Measurements from ENCODE around the gene SKI.
"Not testable (repeated sequence)": the region's sequence is repeated elsewhere in the genome, so short reads cannot be mapped to it uniquely, and the experiment has no call there.

SKI gene

DNA sequence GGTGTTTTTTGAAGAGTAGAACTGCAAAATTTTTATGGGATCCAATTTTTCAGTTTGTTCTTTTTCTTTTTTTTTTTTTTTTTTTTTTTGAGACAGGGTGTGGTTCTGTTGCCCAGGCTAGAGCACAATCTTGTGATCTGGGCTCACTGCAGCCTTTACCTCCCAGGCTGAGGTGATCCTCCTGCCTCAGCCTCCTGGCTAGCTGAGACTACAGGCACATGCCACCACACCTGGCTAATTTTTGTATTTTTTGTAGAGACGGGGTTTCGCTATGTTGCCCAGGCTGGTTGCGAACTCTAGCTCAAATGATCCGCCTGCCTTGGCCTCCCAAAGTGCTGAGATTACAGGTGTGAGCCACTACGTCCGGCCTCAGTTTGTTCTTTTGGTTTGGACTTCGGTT is 32.4 kb downstream of the SKI start:
- DNase-seq (ENCODE audit: low spot score): not testable (repeated sequence)

DNA sequence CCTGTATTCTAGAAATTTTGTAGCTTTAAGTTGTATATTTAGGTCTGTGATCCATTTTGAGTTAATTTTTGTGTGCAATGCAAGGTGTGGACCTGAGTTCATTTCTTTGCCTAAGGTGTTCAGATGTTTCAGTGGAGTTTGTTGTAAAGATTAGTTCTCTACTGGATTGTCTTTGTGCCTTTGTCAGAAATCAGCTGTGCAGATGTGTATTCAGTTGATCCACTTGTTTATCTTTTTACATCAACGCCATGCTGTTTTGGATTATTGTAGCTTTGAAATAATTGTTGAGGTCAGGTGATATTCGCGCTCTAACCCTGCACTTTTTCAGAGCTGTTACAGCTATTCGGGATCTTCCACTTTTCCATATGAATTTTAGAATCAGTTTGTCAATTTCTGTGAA is 32.8 kb downstream of the SKI start:
- no peak for DNase-seq (ENCODE audit: low spot score)

DNA sequence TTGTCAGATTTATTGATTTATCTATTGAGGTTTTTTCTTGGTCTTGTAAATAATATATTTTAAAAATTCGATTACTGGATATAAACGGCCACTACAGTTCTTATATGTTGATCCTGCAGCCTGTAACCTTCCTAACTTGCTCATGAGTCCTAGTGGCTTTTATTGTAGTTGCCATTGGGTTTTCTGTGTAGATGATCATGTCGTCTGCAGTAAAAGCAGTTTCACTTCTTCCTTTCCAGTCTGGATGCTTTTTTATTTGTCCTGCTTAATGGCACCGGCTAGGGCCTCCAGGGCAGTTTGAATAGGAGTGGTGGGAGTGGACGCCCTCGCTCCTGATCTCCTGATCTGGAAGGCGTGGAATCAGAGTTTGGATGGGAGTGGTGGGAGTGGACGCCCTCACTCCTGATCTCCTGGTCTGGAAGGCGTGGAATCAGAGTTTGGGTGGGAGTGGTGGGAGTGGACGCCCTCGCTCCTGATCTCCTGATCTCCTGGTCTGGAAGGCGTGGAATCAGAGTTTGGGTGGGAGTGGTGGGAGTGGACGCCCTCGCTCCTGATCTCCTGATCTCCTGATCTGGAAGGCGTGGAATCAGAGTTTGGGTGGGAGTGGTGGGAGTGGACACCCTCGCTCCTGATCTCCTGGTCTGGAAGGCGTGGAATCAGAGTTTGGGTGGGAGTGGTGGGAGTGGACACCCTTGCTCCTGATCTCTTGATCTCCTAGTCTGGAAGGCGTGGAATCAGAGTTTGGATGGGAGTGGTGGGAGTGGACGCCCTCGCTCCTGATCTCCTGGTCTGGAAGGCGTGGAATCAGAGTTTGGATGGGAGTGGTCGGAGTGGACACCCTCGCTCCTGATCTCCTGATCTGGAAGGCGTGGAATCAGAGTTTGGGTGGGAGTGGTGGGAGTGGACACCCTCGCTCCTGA is 33.6 kb downstream of the SKI start:
- DNase-seq (ENCODE audit: low spot score): not testable (repeated sequence)

DNA sequence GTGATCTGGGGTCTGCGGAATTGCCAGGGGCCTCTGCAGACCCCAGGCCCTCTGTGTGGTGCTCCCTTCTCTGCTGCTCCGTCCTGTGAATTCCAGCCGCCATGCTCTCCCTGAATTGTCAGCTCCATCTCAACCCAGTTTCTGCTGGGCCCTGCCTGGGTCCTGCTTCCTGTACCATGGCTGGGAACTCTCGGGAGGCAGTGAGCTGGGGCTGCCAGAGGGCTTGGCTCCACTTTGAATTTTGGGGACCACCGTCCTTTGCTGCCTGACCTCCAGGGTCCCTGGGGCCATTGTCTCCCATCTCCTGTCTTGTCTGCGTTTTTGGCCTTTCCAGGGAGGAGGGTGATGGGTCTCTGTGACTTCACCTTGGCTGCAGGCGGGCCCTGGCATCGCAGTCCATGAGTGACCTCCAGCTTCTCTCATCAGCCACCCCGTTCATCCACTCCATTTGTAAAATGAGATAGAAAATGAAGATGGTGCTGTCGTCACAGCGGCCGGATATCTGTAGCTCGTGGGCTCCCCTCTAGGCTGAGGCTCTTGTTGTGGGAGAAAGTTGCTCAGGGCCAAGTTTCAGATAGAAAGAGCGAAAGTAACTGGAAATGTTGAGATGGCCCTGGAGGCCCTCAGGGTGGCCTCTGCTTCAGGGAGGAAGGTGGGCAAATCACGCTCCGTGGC is 38.3 kb downstream of the SKI start:
- no peak for DNase-seq (ENCODE audit: low spot score)

DNA sequence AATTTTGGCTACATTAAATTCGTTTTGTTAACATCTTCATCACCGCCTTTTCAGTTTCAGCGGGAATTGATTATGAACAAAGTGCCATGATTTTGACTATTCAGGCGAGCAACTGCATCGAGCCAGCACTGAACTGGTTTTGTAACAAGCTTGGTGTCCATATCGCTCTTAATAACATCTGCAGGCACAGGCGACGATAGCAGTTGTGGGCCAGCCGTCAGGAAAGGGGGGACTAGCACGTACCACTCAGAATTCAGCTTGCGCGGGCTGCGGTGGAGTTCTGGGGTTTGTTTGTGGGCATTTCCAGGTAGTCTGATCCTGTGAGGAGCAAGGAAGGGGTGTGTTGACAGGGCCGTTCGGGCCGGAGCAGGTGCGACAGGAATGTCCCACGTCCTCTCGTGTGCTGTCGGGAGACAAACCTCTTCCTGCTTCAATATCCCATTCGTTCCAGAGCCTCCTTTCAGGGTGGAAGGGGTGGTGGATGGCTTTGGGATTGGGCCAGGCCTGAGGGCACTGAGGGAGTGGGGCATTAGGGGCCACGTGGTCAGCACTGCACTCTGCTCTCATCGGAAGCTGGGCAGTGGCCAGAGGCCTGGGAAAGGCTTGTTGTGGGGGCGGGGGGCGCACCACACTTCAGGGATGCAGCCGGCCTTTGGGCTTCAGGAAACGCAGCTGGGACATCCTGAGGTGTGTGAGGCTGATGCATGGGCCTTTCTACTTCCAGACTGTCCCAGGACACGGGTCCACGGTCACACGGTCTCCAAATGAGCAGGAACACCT is 39.1 kb downstream of the SKI start:
- no peak for DNase-seq (ENCODE audit: low spot score)

DNA sequence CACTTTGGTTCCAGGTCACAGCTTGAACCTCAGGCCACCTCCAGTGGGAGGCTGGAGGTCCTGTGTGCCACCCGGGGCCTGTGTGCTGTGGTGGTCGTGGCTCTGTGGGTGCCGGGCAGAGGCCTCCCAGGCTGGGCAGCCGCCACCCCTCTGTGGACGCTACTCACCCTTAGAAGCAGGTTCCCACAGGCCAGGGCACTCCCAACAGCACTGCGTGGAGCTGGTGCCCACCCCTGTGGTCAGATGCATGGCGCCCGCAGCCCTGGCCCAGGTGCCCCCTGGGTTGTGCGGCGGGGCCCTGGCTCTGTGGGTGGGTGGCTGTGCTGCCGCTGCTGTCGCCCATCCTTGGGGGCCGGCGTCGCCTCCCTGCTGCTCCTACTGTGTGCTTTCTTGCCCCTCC is 39.7 kb downstream of the SKI start:
- no peak for DNase-seq (ENCODE audit: low spot score)

DNA sequence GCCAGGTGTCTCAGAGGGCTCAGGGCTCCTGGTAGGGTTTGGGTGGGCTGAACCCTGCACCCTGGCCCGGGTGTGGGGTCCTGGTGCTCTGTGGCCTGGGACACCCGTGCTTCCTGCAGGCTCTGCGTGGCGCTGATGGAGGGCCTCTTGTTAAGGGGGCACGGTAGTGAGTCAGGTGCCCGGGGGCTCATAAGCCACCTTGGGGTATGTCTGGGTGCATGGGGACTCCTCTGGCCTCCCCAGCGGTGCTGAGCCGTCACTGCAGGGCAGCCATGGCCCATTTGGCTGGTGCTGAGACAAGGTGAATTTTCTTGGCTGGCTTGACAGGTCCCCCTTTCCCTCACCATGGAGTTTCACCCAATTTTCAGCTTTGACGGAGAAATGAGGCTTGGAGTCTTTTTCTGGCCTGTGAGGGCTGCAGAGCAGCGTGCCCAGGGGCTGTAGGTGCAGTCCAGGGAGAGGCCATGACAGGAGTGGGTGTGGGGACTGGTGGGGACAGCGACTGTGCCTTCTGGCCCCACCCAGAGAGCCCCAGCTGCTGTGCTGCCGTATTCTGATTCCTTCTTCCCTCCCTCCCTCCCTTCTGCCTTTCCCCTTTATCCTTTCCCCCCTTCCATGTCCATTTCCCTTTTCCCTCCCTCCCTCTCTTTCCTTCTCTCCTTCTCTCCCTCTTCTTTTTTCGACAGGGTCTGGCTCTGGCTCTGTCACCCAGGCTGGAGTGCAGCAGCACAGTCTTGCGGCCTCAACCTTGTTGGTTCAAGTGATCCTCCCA is 40.4 kb downstream of the SKI start:
- no peak for DNase-seq (ENCODE audit: low spot score)

DNA sequence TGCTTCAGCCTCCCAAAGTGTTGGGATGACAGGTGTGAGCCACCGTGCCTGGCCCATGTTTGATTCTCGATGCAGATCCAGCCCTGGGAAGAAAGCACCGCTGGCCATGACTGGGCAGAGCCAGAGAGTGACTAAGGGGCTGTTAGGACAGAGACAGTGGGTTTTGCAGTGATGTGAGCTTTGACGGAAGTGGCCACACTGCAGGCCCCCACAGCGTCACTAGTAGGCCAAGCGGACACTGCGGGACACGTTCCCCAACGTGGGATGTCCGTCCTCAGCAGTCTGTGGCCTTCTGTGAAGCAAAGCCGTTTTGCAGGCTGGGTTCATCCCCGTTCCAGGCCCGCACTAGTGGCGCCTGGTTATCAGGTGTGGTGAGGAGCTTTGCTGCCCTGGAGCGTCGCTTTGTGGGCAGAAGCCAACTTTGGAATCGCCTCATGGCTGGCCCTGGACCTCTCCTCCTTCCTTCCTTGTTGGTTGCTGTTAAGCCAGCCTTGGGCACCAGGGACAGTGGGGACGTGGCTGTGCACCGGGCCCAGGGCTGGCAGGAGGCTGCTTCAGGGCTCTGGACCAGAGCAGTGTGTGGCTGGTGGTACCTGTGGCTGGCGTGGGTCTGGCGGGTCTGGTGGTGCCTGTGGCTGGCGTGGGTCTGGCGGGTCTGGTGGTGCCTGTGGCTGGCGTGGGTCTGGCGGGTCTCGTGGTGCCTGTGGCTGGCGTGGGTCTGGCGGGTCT is 41.2 kb downstream of the SKI start:
- DNase-seq (ENCODE audit: low spot score): no peak

DNA sequence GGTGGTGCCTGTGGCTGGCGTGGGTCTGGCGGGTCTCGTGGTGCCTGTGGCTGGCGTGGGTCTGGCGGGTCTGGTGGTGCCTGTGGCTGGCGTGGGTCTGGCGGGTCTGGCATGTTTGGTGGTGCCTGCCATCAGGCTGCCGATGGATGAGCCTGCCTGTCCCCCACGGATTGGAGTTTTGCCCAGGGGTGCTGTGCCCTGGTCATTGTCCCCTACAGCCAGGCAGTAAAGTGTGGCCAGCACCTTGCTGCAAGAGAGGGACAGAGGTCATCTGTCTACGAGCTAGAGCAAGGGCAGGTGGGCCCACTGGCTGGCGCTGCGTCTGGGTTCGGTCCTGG is 41.8 kb downstream of the SKI start:
- DNase-seq (ENCODE audit: low spot score): no peak

DNA sequence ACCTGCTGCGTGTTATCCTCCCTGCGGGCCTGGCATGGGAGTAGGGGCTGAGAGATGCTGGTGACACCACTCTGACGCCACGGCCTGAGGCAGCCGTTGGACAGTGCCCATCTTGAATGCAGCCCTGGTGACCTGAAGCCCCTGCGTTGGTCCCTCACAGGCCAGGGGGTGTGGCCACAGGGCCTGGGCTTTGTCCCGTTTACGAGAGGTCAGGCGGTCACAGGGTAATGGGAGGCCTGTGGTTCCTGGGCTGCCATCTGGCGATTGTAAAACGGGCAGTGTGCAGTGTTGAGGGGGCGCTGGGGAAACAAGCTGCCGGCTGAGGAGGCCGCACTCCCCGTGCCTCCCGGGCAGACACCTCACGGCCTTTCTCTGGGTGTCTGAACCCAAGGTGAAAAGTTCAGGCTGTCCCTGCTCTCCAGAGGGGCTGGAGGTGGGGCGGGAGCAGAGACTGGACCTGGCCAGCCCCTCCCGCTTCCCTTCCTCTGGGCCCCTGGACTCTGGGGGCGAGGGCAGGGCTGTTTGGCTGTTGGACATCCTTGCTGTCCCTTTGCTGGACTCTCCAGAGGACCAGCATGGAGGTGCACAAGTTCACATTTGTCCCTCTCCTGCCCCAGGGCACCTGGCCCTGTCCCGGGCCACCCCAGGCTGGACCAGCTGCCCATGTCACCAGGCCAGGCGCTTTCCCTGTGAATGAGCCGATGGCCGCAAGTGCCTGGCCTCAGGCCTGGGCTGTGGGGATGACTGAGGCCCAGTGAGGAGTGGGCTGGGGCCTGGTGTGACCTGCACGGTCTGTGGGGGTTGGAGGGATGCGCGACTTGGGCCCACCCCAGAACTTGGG is 42.4 kb downstream of the SKI start:
- no peak for DNase-seq (ENCODE audit: low spot score)

DNA sequence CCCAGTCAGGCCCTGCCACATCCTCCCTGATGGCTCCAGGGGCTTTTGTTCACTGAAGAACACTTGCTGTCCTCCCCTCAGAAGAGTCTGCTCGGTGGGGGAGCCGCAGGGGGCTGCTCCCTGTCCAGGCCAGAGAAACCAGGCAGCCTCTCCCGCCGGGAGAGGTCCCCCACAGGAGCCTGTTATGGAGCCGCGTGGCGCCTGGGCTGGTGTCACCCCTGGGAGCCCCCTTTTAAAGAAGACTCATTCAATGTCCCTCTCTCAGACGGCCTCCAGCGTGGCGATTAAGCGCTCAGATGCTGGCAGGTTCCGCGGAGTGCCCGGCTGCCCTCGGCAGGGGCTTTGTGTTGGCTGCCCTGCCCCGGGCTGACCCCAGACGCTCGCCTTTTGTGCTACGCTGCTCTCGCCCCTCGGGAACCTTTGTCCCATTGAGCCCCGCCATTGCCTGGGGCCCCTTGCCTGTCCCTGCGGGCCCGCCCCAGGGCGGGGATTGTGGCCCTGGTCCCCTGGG is 43.1 kb downstream of the SKI start:
- no peak for DNase-seq (ENCODE audit: low spot score)

DNA sequence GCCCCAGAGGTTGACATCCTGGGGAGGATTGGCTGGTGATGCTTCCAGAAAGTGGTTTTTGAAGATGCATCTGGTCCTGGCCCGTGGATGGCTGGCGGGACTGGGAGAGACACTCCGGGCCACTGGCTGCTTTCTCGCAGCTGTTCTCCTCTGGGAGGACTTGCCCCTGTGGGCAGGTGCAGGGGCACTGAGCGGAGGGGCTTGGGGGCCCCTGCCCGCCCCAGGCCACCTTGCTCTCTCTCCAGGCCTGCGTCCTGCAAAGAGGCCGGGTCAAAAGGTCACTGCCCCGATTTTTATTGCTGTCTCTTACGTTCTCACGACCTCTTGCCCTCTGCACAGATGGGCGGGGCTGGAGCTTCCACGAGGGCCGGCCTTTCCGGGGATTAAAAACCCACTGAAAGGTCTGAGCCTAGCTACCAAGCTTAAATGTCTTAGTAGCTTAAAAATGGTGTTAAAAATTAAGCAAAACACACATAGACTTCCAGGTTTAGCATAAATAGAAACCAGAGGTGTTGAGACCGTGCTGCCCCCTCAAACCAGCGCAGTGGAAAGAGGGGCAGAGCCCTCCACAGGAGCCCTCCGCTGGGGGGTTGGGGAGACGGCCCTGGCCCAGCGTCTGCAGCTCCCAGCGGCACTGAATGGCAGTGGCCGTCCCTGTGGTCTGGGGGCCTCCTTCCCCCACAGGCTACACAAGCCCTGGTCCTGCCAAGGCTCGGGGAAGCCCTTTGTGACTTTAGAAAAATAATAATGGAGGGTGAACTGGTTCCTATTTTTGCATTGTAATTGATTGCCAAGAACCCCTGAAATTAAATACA is 43.9 kb downstream of the SKI start:
- DNase-seq (ENCODE audit: low spot score): no peak

DNA sequence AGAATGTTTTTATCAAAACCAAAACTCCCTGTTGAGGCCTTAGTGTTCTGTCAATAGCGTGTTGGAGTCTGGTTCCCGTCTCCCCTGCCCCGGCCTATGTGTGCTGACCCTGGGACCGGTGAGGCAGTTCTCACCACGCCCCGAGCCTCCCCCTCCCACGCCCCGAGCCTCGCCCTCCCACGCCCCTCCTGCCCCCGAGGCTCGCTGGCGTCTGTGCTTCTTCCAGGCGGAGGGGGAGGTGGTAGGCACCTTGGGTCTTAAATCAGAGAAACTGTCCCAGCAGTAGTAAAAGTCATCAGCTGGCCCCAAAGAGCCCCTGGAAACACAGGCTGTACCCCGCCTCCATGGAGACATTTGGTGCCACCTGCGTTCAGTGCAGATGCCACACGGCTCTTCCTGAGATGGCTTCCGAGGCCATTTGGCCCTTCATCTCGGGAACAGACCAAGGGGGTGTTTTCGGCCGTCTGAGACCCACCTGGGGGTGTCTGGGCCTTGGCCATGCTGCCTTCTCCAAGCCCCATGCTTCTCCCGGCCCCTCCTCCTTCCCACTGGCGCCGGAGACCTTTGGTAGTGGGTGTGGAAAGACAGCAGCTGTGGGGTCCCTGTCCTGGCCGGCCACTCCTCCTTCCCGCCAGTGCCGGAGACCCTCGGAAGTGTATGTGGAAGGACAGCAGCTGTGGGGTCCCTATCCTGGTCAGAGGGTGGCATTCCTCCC is 44.7 kb downstream of the SKI start:
- no peak for DNase-seq (ENCODE audit: low spot score)

DNA sequence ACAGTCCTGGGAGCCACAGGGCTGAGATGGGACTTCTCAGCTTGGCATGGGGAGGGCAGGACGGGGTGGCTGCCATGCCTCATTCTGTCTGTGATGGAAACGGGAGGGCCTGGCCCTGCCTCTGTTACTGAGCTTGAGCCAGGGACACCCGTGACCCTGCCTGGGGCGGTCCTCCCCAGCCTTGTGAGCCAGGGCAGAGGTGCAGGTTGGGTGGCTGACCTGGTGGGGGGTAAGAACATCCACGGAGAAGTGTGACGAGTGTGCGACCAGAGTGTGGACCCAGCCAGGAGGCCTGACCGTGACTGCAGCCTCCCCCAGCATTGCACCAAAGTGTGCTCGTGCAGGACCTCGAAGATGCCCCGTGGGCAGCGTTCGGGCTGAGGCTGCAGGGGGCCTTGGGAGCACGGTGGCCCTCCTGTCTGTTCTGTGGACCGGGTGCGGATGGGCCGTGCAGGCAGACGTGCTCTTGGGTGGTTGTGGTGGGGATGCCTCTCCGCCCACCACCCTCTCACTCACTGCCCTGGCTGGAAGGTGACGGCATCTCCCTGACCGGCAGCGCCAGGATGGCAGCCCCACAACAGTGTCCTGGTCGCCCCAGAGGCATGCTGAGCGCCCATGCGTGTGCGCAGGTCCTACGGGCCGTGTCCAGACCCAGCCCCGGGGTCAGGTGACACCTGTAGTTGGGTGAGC is 45.4 kb downstream of the SKI start:
- DNase-seq (ENCODE audit: low spot score): no peak

DNA sequence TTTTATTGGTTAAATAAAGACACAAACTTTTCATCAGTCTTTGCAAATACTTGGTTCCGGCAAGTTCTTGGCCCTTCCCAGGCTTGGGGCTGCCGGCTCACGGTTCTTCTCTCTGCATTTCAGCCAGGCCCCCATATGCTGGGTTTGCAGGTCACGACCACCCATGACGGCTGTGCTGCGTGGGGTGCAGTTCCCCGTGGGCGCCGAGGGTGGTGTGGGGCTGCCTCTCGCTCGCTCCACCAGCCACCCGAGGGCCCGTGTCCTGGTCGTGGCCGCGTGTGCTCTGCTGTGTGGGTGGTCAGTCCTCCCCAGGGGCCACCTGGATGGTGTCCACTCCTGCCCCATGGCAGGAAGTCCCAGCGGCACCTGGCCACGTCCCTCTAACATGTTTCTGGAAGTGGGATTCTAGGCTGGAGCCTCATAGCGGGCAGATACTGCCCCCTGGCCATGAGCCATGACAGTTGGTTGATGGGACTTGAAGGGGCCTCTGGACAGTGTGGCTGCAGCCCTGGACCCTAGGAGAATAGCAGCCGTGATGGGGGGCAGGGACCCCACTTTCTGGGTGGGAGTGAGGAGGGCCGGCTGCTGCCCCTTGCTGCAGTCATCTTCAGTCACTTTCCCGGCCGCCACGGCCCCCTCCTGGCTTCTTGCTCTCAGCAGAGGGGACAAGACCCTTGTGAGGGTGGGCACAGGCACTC is 46.3 kb downstream of the SKI start:
- no peak for DNase-seq (ENCODE audit: low spot score)

DNA sequence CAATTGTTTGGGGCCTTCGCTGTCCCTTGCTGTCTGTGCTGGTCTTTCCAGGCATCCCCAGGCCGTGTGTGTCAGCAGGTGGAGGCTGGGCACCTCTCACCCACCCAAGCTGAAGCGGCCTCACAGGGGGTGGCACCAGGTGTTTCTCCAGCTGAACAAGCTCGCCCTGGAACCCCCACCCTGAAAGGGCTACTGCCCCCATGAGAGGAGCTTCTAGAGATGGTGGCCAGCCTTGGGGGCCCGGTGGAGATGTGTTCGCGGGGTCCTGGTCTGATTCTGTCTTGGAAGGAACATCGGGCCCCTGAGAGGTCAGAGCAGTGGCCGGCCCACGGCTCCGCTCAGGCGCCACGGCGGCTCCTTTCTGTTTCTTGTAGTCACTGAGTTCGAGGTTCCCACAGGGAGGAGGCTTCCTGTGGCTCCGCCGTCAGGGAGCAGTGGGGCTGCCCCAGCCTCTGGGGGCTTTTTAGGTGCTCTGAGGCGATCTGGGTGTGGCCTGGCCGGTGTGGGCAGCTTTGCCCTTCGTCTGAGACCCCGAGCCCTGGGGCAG is 46.9 kb downstream of the SKI start:
- DNase-seq (ENCODE audit: low spot score): no peak
